SJCRH30 (cell line): ENCODE results near the gene ALDH1B1. TPM values are rescaled to one million over a fixed set of nuclear protein-coding genes. Genes with fewer than 3 reads are reported as not detected.

ENCODE experiments used
- DNase-seq, 2 experiments: peaks; one replicate each; pipeline ENCODE4 v3.0.0-alpha.2; 2015 to 2020
- H3K27ac ChIP-seq: fragments of 250-450 bp; sonication (Bioruptor Pico); 2 replicates; pipeline ENCODE4 v1.5.1; 2020; ENCODE audit warnings: mild to moderate bottlenecking, moderate library complexity
- H3K27me3 ChIP-seq: fragments of 250-450 bp; sonication (Bioruptor Pico); 2 replicates; pipeline ENCODE4 v1.5.1; 2020; ENCODE audit warnings: mild to moderate bottlenecking, moderate library complexity
- H3K36me3 ChIP-seq: fragments of 250-450 bp; sonication (Bioruptor Pico); 2 replicates; pipeline ENCODE4 v1.5.1; 2020; ENCODE audit warnings: mild to moderate bottlenecking, moderate library complexity
- H3K4me1 ChIP-seq: fragments of 250-450 bp; sonication (Bioruptor Pico); 2 replicates; pipeline ENCODE4 v1.5.1; 2020; ENCODE audit warnings: mild to moderate bottlenecking, moderate library complexity
- H3K4me3 ChIP-seq: fragments of 250-450 bp; sonication (Bioruptor Pico); 2 replicates; pipeline ENCODE4 v1.5.1; 2020; ENCODE audit warnings: mild to moderate bottlenecking, moderate library complexity
- H3K9me3 ChIP-seq: fragments of 250-450 bp; sonication (Bioruptor Pico); replicated peaks from 2 replicates; pipeline ENCODE4 v1.5.1; 2020; ENCODE audit warnings: mild to moderate bottlenecking, moderate library complexity
- total RNA-seq: library from RNA; depleted of rRNA; stranded (reverse); fragments of >200 nt; shearing (Covaris generic); gene quantifications from 2 replicates; pipeline ENCODE4 v1.2.3, GENCODE V29; 2014

The ALDH1B1 gene
- total RNA-seq, 1 experiment from 2014 or later, result 80.3 TPM

DNA sequence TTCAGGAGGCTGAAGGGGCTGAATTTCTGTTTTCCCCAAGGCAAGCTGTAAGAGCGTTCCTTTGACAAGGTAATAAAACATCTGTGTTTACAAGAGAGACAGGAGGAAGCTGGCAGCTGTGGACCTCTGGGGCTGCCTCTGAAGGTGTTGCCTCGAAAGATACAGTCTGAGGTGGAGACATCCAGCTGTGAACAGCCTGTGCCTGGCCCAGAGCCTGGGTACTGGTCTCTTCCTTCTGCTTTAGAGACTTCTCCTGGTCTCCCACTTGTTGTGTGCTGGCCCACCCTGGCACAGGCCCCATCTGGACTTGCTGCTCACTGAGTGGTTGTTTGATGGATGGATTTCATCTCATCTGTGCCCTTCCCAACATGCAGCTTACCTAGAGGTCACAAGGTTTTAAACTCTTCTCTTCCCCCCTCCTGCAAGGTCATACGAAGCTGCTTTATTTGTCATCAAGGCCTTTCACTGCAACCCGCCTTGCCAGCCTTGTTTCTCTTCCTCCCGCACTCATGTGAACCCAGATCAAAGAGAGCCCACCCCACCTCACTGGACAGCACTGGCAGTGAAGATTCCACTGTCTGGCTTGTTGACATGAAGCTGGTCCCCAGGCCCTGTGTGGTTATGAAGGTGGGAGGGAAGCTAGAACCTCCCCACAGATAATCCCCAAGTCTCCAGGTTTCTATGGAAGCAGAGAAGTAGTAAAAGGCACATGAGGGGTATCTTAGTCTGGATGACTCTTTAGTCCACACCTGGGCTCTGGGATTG, 35.0 kb upstream of the ALDH1B1 start:
- no peaks in the 10 kb centered on the region for H3K36me3 ChIP-seq
- no peaks in the 10 kb centered on the region for H3K27me3 ChIP-seq
- H3K9me3 ChIP-seq, result no peaks in the 10 kb centered on the region
- no peak for DNase-seq
- H3K27ac ChIP-seq, result no peak overlapping the region
- no peaks in the 10 kb centered on the region for H3K4me1 ChIP-seq
- no peak overlapping the region for H3K4me3 ChIP-seq

DNA sequence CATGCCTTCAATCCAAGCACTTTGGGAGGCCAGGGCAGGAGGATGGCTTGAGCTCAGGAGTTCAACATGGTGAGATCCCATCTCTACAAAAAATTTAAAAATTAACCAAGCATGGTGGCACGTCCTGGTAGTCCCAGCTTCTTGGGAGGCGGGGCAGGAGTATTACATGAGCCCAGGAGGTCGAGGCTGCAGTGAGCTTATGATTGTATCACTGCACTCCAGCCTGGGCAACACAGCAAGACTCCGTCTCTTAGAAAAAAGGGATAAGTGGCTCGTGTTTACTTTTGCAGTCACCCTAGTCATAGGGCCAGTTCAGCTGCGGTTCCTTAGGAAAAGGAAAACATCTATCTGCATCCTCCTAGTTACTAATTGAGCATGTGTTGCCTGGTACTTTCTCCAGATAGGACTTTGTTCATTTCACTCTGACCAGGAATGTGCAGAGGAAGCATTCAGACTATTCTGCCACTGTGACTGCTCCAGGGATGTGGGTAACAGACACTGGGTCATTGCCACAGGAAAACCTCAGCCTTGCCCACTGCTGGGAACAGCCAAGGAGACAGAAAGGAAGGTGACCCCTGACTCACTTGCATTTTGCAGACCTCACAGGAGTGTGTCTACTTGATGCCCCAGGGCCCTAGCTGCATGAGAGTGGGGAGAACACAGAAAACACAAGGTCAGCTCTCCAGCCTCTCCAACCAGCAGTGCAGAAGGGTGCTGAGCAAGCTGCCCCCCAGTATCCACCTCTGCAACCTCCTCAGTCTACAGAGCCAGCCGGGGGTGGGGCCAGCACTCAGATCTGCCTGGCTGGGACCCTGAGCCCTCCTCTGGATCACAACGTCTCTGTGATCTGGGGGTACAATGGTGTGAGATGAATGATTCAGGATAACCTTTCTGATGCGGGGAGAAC, 33.9 kb upstream of the ALDH1B1 start:
- Histone ChIP-seq H3K36me3 (no peaks in the 10 kb centered on the region), H3K27me3 (no peaks in the 10 kb centered on the region), H3K27ac (no peak overlapping the region), H3K4me1 (peaks cover 3% of the 10 kb centered on the region; the same call in 1 of the 2 replicates), H3K4me3 (no peak overlapping the region), H3K9me3 (no peaks in the 10 kb centered on the region)
- DNase-seq, result no peak

DNA sequence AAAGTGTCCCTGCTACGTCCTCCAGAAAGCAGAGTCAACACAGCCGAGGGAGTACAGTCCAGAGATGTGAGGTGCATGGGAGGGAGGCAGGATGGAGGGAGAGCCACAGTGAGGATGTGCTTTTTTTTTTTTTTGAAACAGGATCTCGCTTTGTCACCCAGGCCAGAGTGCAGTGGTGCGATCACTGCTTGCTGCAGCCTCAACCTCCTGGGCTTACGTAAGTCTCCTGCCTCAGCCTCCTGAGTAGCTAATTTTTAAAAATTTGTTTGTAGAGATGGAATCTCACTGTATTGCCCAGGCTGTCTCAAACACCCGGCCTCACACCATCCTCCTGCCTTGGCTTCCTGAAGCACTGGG, 33.2 kb upstream of the ALDH1B1 start:
- Histone ChIP-seq H3K9me3 (no peaks in the 10 kb centered on the region), H3K4me1 (peaks cover 3% of the 10 kb centered on the region; the same call in 1 of the 2 replicates), H3K27me3 (no peaks in the 10 kb centered on the region), H3K36me3 (no peaks in the 10 kb centered on the region), H3K27ac (no peak overlapping the region), H3K4me3 (no peak overlapping the region)
- no peak for DNase-seq

DNA sequence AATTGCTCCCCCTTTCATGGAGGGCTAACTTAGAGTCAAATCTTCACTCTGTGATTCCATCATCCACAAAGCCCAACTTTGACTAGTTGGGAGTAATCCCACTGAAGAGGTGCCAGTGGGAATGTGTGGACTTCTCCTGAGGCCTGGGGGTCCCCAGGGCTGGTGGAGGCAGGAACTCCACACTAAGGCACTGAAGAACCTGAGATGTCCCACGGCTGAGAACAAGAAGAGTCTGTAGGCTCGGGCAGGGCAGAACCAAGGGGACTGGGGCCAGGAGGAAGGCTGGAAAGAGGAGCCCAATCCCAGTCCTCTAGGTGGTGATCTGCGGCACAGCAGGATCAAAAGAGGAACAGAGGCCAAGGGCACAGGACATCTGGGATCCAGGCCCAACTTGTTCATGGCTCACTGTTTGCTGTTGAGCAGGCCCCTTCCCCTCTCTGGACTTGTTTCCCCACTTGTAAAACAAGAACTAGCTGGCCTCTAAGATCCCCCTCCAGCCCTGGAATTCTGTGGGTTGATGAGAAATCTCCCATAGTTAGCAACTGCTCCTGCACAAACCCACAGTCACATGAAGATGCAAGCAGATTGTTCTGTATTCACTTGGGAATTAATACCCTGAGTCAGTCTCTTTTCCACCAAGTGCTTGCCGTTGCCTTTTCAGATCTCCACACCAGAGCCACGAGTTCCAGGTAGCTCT, 32.7 kb upstream of the ALDH1B1 start:
- H3K27ac ChIP-seq, result no peak overlapping the region

DNA sequence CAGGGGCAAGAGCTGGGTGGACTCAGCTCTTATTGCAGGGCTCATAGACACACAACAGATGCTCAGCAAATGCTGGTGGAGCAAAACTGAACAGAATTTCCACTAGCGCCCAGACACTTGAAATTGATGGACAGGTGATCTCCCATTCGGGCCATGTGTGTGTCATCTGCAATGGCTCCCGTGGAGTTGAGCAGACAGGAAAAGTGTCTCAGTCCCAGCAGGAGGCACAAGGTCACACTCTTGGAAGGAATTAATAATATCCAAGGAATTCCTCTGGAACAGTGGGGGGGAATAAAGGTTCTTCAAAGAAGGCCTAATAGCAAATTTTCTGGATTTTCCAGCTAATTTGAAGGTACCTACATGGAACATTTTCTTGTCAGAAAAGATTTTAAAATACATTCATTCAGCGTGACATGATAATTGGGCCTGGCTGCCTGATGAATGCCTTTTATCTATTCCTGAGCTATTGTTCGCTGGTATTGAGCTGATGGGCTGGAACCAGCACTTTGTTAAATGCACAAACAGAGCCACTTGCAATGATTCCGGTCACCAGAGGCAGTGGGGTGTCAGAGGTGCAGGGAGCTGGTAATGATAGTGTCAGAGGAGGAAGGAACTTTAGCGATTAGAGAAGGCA, 31.5 kb upstream of the ALDH1B1 start:
- no peak overlapping the region for H3K27ac ChIP-seq
- H3K36me3 ChIP-seq, result no peaks in the 10 kb centered on the region
- peaks cover 3% of the 10 kb centered on the region; the same call in 1 of the 2 replicates for H3K4me1 ChIP-seq
- H3K27me3 ChIP-seq, result no peaks in the 10 kb centered on the region
- no peak for DNase-seq
- no peak overlapping the region for H3K4me3 ChIP-seq
- no peaks in the 10 kb centered on the region for H3K9me3 ChIP-seq

More for the DNA sequence above, 32.7 kb upstream of the ALDH1B1 start:
- H3K27me3 ChIP-seq, result no peaks in the 10 kb centered on the region
- no peaks in the 10 kb centered on the region for H3K9me3 ChIP-seq
- H3K4me3 ChIP-seq, result no peak overlapping the region
- no peak for DNase-seq
- peaks cover 3% of the 10 kb centered on the region; the same call in 1 of the 2 replicates for H3K4me1 ChIP-seq
- H3K36me3 ChIP-seq, result no peaks in the 10 kb centered on the region

DNA sequence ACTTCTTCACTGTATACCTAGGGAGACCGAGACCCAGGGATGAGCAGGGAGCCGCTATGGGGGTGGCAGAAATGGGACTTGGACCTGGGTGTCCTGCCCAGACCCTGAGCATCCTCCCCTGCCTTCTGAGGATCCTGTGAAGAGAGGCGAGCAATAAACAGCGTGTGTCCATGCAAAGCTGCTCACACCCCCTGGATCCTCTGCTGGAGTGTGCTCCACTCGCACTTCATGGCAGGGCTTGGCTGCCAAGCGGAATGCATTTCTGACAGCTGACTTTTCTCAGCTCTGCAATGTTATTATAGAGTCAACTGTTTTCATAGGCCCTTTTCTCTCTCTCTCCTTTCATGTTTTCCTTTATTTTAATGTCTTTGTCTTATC, 31.0 kb upstream of the ALDH1B1 start:
- Histone ChIP-seq H3K36me3 (no peaks in the 10 kb centered on the region), H3K4me1 (peaks cover 3% of the 10 kb centered on the region; the same call in 1 of the 2 replicates), H3K4me3 (no peak overlapping the region), H3K27me3 (no peaks in the 10 kb centered on the region), H3K27ac (no peak overlapping the region), H3K9me3 (no peaks in the 10 kb centered on the region)
- no peak for DNase-seq

DNA sequence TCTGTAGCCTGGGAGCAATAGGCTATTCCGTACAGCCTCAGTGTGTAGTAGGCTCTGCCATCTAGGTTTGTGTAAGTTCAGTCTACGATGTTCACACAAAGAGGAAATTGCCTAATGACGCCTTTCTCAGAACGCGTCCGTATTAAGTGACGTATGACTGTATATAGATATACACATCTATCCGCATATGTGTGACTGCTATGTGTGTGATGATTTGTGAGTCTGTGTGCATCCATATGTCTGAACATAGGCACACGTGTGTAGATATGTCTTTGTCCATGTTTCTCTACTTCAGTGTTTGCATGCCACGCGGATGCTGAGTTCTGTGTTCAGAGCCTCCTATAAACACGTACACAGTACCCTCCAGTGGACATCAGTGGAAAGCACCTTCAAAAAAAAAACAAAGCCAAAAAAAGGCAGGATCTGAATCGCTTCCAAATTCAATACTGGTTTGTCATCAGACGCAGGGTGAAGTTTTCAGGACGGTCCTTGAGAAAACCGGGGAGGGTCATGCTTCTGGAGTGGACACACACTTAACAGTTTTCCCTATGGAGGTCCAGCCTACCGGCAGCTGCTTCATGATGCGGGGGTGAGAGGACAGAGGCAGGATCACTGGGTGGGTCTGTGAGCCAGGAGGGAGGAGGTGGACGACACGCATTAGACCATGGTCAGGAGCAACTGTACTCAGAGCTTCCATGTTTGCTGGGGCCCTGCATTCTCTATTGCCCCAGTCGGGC, 29.5 kb upstream of the ALDH1B1 start:
- H3K9me3 ChIP-seq, result no peaks in the 10 kb centered on the region
- peak overlapping the region; percentile 28 for H3K4me3 ChIP-seq
- peak; percentile 57 to 80 for DNase-seq
- H3K27ac ChIP-seq, result no peak overlapping the region
- H3K36me3 ChIP-seq, result no peaks in the 10 kb centered on the region
- peaks cover 3% of the 10 kb centered on the region; the same call in 1 of the 2 replicates for H3K4me1 ChIP-seq
- H3K27me3 ChIP-seq, result no peaks in the 10 kb centered on the region

DNA sequence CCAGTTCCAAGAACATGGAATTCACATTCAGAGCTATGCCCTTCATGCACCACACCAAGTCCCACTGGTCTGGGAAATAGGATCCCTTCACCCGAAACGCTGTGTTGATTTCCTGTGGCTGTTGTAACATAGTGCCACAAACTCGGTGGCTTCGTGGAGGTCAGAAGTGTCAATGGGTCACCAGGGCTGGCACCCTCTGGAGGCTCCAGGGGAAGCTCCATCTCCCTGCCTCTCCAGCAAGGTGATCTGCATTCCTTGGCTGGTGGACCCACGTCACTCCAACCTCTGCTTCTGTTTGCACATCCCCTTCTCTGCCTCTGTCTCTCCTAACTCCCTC, 28.9 kb upstream of the ALDH1B1 start:
- peaks cover 3% of the 10 kb centered on the region; the same call in 1 of the 2 replicates for H3K4me1 ChIP-seq
- DNase-seq, result no peak
- H3K27ac ChIP-seq, result no peak overlapping the region
- no peaks in the 10 kb centered on the region for H3K27me3 ChIP-seq
- H3K36me3 ChIP-seq, result no peaks in the 10 kb centered on the region
- H3K4me3 ChIP-seq, result peak overlapping the region; percentile 28
- H3K9me3 ChIP-seq, result no peaks in the 10 kb centered on the region

DNA sequence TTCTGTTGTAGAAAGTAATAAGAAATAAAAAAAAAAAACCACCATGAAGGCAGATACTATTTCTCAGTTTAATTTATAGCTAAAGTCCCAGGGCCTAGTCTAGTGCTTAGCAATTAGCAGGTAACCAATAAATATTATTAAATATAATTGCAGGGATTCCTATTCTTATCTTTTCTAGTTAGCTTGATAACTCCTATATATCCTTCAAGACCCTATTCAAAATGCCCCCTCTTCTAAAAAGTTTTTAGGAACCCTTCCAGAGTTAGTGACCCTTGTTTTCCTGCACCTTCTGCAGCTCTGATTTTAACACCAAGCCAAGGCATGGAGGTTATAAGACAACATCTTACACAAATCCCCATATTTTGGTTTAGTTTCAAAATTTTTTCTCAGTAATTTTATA, 24.6 kb upstream of the ALDH1B1 start:
- no peak overlapping the region for H3K27ac ChIP-seq
- peaks cover 8% of the 10 kb centered on the region for H3K4me1 ChIP-seq
- H3K4me3 ChIP-seq, result no peak overlapping the region
- no peaks in the 10 kb centered on the region for H3K36me3 ChIP-seq
- no peak for DNase-seq
- H3K27me3 ChIP-seq, result no peaks in the 10 kb centered on the region
- H3K9me3 ChIP-seq, result no peaks in the 10 kb centered on the region

DNA sequence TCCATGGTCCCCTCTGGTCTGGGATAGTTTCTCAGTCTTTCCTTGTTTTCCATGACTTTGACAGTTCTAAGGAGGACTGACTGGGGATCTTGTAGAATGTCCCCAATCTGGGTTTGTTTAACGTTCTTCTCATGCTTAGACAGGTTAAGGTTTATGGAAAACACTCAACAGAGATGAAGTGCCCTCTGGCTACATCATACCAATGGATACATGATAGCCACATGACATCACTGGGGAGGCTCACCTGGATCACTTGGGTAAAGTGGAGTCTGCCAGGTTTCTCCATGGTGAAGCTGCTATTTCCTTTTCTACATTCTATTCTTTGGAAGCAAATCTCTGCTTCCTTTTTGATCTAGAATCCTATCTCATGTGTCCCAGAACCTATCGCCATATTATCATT, 23.8 kb upstream of the ALDH1B1 start:
- Histone ChIP-seq H3K27ac (no peak overlapping the region), H3K36me3 (no peaks in the 10 kb centered on the region), H3K27me3 (no peaks in the 10 kb centered on the region), H3K9me3 (no peaks in the 10 kb centered on the region), H3K4me1 (peaks cover 11% of the 10 kb centered on the region), H3K4me3 (no peak overlapping the region)
- no peak for DNase-seq

DNA sequence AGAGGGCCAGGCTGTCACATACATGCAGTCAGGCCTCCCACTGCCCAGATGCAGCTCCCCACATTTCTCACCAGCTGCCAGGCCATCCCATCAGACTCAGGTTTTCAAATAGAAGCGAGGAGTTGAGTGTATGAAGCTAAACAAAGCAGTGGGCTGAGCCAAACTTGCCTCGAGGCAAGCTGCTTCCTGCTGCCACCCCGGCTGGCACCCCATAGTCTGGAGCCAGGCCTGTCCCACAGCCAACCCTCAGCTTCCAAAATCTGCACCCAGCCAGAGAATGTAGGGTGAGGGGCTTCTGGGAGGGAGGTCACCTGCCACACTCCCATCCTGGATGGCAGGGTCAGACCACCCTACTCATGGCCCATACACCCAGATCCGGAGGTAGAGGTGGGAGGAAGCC, 22.3 kb upstream of the ALDH1B1 start:
- no peak overlapping the region for H3K4me3 ChIP-seq
- H3K4me1 ChIP-seq, result peaks cover 11% of the 10 kb centered on the region
- DNase-seq, result no peak
- H3K27ac ChIP-seq, result no peak overlapping the region
- H3K27me3 ChIP-seq, result no peaks in the 10 kb centered on the region
- H3K9me3 ChIP-seq, result no peaks in the 10 kb centered on the region
- no peaks in the 10 kb centered on the region for H3K36me3 ChIP-seq

DNA sequence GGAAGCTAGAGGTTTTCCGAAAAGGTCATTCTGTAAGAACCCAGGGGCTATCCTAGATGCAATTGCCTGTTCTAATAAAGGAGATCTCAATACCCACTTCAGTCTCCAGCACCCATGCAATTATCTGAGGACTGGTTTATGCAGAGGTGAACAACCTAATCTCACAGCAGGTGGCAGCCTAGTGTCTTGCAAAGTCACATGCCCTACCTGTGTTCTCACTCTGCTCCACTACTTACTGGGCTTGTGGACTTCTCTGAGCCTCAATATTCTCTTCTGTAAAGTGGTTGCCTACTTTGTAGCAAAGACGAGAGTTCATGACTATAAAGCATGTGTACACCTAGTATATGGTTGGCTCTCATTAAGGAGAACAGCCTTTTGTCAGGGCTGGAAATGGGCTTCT, 21.0 kb upstream of the ALDH1B1 start:
- Histone ChIP-seq H3K27me3 (no peaks in the 10 kb centered on the region), H3K27ac (no peak overlapping the region), H3K4me3 (no peak overlapping the region), H3K9me3 (no peaks in the 10 kb centered on the region), H3K4me1 (peaks cover 13% of the 10 kb centered on the region), H3K36me3 (no peaks in the 10 kb centered on the region)
- peak; percentile 39 to 59 for DNase-seq

DNA sequence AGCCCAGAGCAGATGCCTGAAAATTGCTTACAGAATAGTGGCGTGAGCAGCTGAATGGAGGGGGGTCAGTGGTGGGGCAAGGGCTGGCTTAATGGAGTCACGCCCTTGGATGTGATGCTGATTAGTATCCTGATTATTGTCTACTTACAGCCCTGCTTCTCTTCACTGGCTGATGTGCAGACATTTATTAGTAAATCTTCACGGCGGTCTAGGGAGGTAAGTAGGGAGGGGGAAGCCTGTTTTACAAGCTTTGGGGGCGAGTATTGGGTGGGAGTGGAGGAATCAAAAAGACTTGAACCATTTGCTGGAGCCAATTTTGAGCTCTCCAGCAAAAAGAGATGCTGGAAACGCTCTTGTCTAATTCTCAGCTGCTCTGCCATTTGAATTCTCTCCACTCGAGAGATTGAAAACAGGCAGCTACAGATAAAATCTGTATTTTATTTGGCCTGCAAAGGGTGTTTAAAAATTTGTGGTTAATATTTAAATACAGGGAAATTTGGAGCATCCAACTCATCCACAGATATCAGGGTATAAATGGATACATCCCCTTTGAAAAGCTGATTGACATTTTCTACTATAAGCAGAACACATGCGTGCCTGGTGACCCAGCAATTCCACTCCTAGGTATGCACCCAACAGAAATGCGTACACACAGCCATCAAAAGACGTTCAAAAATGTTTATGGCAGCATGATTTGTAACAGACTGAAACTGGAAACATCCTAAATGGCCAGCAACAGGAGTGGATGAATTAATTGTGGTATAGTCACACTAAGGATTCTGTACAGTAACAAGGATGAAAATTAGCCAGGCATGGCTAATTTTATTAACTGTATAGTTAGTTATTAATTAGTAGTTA, 19.5 kb upstream of the ALDH1B1 start:
- H3K27ac ChIP-seq, result peak overlapping the region; percentile 28; the same call in 1 of the 2 replicates
- H3K9me3 ChIP-seq, result no peaks in the 10 kb centered on the region
- peak; percentile 46 to 56 for DNase-seq
- H3K4me3 ChIP-seq, result no peak overlapping the region
- no peaks in the 10 kb centered on the region for H3K36me3 ChIP-seq
- H3K27me3 ChIP-seq, result no peaks in the 10 kb centered on the region
- peaks cover 13% of the 10 kb centered on the region for H3K4me1 ChIP-seq
